Islet precursor cell (in vitro differentiated cells): ENCODE measurements around the gene ZNF536.

Source experiments
- DNase-seq: peaks from one replicate; pipeline ENCODE4 v3.0.0-alpha.2; 2018

Gene ZNF536

DNA sequence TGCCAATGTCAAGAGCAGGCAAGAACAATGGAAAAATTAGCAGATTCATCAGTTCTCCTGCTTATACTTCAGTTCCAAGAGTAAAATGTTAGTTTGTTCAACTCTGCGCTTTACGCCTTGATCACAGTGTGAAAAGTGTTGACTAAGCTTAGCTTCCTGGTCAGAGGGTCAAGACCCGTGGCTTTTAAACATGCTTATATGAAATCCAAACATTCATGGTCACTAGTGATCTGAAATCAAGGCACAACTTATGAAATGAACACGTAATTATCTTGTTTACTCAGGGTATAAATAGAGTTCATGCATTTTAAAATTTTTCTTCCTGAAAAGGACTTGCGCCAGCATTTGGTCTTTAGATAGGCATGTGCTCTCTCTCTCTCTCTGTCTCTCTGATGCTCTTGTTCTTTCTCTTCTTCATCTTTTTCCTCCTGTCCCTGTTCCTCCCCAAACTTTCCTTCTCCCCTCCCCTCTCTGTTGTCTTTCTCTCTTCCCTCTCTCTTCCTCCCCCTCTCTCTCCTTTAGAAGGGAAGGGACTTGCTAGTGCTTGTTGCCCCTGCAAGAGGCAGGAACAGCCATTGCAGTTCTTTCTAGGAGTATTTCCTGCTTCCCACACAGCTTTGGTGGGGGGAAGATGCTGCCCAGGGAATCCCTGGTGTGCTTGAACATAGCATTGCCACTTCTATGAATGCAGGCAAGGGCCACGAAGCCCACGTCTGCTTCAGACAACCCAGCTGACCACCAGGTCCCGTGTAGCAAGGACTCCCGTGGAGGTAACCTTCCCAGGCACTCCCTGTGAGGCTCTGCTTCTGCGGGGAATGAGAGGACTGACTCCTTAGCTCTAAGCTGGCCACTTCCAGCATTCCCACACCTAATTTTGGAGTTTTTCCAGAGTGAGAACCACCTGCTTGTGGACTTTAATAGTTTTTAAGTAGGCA is 7.1 kb upstream of the ZNF536 start:
- no peak for DNase-seq

DNA sequence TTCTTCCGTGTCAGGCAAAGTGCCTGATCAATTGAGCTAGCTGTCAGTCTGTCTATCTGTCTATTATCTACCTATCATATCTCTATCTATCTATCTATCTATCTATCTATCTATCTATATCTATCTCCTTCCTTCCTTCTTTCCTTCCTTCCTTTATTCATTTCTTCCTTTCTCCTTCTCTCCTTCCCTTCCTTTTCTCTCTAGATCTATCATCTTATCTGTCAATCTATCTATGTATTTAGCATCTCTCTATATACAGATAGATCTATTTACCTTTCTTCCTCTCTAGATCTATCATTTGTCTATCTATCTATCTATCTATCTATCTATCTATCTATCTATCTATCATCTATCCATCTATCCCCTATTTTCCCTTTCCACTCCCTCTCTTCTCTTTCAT is 5.9 kb upstream of the ZNF536 start:
- DNase-seq: no peak

DNA sequence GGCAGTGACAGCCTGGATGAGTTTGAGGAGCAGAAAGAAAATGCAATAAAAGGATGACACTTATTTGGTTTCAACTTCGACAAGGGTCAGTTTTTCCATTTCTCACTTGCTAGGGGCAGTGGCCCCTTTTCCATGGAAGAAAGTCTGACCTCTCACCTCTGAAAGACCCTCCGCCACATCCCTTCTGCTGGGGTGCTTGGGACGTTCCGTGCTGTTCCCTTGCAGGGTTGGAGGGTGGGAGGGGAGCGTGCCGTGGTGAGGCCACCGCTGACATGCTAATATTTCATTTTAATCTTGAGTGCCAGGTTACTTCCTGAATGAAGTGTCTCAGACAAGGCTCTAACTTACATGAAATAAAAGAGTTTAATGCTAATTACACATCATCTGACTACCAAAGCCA is 5.2 kb upstream of the ZNF536 start:
- no peak for DNase-seq

DNA sequence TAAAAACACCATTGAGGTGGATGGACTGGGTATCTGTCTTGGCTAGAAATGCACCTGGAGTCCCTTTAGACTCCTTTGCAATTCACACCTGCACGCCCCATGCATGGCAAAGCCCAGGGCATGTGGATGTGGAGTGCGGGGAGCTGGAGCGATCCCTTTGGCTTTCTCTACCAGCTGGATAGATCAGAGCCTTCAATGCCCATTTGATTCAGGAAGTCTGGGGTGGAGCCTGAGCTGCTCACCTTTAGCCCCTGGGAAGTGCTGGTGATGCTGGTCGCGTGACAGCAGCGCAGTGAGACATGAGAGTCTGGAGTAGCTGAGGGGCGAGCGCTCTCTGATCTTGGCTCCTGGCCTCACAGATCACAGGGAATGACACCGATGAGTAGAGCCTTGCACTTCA is 4.8 kb upstream of the ZNF536 start:
- no peak for DNase-seq

DNA sequence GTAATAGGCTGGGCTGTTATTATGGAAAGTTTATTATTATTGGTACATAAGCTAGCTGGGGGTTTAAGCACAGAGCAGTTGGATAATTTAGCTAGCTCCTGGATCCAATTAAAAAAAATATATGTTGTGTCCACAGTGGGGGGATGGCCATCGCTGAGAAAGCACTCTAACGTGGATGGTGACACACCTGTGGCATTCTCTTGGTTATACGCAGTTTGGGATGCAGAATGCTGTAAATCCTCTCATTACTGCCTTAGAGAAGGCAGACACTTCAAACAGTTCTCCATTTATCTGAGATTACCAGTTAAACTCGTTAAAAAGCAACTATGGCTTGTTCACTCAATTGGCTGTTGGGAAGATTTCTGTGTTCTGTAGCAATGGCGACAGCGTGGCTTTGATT is 2.4 kb upstream of the ZNF536 start:
- DNase-seq: no peak

DNA sequence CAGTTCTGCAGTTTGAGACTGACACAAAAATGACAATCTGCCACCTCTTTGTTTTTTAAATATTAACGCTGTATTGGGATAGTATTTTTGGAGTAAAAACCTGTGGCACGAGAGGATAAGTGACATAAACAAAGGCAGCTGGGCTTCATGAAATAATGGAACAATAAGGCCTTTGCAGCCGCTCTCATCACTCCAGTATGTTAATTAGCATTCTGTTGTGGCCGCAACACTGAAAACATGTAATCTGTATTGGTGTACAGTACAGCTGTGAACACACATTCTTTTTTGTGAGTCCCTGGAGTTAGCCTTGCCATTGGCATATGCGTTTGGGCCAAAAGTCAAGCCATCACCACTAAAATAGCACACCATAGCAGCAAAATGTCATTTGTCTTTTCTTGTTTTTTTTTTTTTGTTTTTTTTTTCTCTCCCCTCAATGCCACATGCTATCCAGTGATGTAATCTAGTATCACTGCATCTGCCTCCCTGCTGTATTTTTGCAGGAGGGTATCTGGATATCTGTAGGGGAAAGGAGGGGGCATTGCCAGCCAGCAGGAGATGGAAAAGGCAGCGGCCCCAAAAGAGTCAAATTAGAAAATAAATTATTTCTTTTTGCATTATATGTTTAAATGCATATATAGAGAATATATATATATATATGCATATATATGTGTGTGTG is 885 bp upstream of the ZNF536 start:
- DNase-seq: no peak

DNA sequence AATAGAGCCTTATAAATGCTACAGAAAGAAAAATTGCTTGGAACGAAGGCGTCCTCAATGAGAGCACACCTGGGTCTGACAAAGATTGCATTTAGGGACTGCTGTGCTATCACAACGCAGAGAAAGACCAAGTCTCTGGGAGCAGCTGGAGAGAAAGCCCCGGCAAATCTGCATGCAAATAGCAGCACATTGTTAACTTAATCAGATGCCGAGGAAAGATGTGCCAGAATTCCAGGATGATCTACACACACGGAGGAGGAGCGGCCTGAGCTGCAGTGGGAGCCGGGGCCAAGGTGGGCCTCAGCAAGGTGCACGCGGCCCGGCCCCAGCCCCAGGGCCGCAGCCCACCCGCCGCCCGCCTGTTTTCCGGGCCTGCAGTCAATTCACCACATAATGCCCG is 1.4 kb downstream of the ZNF536 start:
- DNase-seq: no peak

DNA sequence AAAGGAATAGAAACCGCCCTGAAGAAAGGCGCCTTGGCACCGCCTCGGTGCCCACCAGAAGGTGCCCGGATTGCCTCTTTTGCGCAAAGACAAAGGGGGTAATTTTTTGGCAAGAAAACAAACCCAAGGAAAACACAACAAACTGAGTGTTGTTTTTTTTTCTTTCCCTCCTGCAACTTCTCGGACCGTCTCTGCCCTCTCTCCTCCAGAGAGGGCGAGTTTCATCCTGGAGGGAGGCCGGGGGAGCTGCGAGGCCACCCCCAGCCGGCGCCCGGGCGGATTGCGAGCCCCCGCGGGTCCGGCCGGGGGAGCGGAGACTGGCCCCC is 2.3 kb downstream of the ZNF536 start:
- no peak for DNase-seq

DNA sequence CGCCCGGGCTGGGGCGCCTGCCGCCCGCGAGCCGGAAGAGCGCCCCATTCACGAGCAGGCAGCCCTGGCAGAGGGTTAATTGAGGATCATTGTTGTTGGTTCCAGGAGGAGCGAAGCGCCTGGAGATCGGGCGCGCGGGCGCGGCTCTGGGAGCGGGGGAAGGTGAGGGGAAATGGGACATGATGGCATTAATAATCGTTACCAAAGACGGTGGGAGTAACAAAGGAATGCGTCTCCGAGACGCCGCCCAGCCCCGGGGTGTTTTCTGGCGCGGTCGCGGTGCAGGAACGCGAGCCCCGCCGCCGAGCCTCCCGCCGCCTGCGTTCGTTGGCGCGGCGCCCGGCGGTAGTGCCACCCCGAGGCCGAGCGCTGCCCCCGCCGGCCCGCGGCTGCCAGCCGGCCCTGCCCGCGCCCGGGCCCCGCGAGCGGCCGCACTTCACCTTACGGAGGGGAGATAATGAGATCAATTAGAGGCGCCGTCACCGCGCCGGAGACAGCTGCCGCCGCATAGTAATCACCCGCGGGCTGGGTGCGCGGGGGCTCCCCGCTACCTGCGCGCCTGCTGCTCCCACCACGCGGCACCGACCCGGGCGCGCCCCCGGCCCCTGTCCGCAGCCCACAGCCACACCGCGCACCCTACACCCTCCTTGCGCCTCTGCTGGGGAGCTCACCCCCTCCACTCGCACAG is 2.8 kb downstream of the ZNF536 start:
- no peak for DNase-seq

DNA sequence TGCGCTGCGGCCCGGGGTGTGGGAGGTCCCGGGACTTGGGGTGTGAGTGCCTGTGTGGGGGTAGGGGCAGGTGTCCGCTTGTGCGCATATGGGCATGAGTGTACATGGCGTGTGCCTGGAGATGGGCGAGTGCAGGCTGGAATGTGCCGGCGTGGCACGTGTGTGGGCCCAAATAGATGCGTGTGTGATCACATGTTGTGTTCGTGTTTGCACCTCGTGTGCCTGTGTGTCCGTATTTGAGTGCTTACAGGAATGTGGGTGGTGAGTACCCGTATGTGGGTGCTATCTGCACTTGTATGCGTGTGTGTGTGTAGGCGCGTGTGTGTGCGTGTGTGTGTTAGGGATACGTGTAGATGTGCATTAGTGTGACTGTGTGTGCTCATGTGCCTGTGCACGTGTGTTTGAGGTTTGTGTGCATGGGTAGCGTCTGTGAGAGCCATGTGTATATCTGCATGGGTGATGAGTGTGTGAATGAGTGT is 3.4 kb downstream of the ZNF536 start:
- DNase-seq: no peak

DNA sequence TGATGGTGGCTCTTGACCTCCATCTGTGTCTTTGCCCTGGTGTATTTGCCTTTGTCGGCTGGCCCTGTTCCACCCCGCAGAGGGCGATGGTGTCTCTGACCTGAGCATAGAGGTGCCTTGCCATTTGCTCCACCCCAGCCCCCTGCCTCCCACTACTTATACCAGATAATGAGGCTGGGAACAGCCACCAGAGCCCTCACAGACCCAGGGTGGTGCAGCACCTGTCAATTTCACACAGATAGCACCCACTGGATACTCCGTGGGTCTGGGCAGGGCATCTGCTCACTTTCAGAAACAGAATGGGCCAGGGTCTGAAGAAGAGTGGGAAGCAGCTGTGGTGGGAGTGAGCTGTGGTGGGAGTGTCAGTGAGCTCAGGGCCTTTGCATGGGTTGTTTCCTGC is 4.1 kb downstream of the ZNF536 start:
- DNase-seq: no peak

DNA sequence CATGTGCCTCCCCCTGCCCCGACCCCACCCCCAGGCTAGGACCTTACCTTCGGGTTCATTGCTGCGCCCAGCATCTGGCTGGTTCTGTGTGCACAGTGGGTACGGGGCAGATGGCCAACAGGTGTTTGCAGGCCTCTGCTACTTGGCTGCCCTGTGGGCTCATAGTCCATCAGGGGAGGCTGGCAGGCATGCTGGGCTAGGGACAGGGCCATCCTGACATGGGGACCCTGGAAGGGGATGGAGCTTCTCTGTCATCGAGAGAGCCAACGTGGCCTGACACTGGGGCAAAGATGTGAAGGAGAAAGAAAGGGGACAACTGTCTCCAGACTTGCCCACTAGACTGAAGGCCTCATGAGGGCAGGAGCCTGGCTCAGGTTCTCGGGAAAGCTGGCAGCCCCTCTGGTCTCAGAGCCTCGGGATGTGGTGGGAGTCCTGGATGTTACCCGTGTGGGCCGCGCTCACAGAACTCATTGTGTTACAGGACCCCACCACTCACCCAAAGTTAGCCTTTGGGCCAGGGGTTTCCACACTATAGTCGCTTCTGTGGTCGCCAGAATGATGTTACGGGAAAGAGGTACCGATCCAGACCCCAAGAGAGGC is 4.7 kb downstream of the ZNF536 start:
- peak; percentile 35 for DNase-seq

DNA sequence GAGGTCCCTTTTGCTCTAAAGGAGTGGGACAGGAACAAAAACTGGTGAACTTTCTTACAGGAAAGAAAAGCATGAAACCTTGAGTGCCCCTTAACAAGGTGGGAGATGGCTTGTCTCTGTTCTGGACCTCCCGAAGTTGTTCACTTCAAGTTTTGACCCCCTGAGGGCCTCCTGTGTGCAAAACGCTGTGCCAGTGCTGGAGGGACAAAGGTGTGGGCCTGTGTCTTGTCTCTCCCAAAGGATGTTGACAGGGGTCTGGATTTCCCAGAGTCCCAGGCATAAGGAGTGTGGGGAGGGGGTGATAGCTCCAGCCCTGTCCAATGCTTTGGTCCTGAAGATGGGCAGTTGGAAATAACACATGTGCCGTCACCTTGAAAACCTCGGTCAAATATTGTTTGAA is 6.5 kb downstream of the ZNF536 start:
- peak; percentile 18 for DNase-seq

DNA sequence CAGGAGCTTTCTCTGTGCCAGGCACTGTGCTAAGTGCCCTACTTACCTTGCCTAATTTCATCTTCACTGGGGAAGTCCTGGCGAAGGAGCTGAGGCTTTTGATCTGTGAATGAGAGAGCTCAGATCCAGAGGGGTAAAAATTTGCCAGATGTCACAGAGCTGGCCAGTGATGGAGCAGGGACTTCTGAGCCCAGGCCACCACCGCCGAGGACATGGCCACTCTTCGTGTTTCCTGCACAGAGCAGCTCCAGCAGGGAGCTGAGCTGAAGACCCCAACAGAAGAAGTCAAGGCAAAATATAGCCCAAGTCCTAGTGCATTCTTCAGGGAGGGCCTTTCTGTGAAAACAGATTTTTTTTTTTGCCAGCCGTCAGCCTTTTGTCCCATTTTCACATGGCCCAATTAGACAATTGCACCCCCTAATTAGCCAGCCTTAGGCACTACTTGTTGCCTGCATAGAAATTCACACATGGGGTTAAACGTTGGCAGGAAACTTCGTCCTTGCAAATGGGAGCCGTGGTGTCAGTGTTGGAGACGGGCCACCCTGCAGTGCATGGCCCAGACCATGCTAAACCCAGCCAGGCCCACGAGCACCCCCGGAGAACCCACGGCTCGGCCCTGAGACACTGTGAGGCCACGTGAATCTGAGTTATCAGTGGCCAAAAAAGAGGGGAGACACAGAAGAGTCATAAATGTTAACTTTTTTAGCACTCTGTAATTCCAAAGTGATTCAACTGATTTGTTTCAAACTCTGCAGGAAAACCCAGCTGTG is 7.8 kb downstream of the ZNF536 start:
- peak; percentile 30 for DNase-seq

DNA sequence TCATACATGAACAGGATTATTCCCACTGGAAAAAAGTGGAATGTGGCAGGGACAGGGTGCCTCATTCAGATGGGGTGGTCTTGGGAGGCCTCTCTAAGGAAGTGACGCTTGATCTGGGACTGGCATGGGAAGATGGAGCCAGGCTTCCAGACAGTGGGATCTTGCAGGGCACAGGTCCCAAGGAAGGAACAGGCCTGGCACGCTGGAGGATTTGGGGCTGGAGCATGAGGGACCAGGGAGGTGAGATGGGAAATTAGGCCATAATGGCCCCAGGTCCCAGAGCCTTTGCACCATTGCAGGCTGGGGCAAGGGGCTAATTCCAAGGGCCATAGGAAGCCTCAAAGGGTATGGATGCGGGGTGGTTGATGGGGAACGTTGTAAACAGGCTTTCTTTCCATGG is 9.2 kb downstream of the ZNF536 start:
- DNase-seq: peak; percentile 25

DNA sequence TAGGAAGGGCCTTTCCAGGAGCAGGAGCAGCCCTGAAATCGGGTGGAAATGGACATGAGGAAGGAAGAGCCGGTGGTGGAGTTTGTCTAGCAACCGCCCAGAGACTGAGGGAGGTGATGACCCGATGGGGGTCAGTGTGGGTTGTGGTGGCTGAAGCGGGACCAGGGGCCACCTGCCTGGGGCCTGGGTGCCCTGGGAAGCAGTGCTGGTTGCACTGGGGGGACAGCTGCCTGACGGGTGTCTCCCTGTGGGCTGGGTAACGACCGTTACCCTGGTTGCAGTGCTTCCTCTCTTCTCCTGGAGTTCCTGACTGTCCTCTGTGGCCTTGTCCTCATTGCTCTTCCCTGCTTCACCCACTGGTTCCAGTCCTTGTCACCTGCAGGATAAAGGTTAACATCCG is 13.0 kb downstream of the ZNF536 start:
- DNase-seq: no peak

DNA sequence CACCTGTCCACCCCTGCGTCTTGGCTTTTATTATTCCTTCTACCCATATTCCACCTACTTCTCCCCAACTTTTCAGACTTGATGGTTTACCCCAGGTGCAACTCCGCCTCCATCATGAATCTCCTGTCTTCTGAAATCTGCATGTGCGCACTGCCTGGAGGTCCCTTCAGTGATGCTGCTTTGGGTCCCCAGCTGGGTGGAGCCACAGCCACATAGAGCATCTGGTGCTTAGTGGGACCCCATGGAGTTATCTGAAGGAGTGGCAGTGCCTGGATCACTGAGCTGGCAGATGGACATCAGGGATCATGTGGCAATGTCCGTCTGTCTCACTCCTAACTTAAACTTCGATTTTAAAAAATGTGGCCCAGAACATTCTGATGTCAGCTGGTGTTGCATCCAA is 13.5 kb downstream of the ZNF536 start:
- no peak for DNase-seq

DNA sequence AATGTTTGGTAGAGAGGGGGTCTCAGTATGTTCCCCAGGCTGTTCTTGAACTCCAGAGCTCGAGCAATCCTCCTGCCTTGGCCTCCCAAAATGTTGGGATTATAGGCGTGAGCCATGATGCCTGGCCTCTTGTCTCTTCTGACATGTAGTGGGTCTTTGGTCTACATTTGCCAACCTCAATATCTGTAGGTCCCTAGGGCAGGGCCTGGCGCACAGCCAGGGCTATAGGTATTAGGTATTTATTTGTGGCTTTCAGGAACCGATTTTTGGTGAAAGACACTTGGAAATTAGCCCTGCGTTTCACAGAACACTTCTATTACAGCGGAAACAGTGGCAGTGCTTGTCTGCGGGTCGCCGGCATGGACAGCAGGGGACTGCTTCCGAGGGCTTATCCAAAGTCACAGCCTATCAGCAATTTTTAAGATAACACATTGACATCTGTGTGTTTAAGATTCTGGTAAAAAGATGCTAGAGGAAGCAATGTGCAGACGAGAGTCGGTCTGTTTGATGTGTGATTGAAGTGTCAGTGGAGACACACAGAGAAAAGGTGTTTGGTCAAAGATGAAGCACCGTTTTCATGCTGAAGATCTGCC is 14.5 kb downstream of the ZNF536 start:
- DNase-seq: no peak

DNA sequence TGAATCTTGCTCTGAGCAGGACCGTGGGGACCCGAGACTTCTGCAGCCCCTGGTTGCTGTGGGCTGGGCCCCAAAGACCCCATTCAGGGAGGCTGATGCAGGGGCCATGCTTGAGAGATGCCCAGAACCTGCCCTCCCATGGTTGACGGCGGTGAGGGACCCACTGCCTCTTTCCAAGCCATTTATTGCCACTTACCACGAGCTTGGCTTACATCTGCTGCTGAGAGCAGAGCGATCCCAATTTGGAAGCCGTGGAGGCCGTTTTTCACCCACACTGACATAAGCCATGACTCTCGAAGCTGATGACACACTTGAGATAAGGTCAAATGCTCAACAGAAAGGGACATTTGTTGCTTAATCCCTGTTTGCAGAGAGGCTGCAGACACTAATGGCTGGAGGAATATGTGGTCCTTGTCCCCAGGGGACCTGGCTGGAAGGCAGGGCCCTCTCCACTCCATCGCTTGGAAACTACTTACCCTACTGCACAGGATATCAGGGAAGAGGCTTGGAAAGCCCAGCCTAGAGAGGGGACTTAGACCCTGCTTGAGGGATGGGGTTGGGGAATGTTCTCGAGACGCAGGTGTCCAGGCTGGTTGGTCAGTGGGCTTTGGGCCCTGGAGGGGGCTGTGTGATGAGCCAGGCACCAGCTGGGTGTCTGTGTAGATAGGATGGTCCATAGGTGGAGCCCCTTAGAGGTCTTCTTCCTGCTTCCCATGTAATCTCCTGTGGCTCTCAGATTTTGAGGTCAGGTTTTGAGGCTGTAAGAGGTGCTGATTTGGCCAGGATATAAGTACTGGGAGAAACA is 15.3 kb downstream of the ZNF536 start:
- DNase-seq: no peak

DNA sequence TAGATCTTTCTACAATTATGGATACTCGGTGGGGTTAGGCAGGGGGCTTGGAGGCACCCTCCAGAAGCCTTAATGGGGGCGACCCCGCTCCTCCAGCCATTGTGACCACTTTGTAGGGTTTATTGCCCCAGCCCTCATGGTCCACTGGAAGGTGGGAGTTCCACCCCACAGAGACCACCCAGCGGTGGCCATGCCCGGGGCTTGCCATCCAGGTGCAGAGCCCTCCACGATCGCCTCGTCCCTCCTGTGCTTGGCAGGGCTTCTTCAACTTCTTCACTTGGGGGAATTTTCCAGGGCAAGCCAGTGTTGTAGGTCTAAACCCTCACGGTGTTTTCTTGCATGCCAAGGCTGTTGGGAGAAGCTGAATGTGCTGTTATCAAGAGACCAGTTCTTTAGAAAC is 16.1 kb downstream of the ZNF536 start:
- no peak for DNase-seq

DNA sequence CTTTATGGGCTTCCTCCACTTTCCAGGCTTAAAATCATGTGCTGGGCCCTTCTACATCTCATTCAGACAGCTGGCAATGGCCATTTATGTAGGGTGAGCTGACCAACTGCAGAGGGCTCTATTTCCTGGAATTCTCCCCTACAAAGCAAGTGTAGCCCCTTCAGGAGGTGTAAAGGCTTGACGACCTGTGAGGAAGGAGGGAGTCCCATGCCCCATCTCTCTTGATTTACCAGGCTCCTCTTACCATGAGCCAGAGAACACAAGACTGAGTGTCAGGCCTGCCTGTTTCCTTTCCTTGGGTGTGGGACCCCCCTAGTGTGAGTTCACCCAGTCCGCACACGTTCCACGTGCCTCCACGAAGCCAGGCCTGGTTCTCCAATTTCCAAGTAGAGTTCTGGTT is 16.6 kb downstream of the ZNF536 start:
- DNase-seq: no peak
